ENCODE results near the gene TAS1R2. TPM values are rescaled to one million over a fixed set of nuclear protein-coding genes. Genes with fewer than 3 reads are reported as not detected.
"Not testable (repeated sequence)": the region's sequence is repeated elsewhere in the genome, so short reads cannot be mapped to it uniquely, and the experiment has no call there.

Gene TAS1R2
- total RNA-seq, 1 donor from 2014 or later: not detected

DNA sequence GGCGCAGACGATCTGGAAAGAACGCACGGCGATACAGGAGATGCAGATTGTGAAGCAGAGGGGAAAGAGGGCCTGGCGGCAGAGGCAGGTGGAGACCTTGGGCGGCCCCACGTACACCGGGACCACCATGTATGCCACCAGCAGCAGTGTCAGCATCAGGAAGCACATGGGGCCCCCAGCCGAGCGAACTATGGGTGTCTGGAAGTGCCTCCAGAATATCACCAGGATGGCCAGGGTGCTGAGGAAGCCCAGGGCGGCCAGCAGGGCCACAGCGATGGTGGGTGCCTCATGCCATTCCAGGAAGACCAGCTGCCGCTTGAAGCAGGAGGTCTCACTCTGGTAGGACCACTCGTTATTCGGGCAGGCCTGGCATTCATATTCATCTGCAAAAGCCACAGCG is 19.3 kb downstream of the TAS1R2 start:
- DNase-seq (no peak), ATAC-seq (no peak)
- intact Hi-C loops (cut with micrococcal nuclease): no loop called here

- no peak for ATAC-seq
- no peak for DNase-seq
- intact Hi-C loops (cut with micrococcal nuclease): no loop called here
These were observed 22.8 kb downstream of the TAS1R2 start for GRCh38 chr1:18836654-18837053.

DNA sequence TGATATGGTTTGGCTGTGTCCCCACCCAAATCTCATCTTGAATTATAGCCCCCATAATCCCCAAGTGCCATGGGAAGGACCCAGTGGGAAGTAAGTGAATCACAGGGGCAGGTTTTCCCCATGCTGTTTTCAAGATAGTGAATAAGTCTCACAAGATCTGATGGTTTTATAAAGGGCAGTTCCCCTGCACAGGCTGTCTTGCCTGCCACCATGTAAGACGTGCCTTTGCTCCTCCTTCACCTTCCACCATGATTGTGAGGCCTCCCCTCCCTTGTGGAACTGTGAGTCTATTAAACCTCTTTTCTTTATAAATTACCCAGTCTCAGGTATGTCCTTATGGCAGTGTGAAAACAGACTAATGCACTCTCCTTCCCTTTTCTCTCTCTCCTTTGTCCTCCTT is 27.1 kb downstream of the TAS1R2 start:
- DNase-seq; ATAC-seq; intact Hi-C loops (cut with micrococcal nuclease): not testable (repeated sequence)

DNA sequence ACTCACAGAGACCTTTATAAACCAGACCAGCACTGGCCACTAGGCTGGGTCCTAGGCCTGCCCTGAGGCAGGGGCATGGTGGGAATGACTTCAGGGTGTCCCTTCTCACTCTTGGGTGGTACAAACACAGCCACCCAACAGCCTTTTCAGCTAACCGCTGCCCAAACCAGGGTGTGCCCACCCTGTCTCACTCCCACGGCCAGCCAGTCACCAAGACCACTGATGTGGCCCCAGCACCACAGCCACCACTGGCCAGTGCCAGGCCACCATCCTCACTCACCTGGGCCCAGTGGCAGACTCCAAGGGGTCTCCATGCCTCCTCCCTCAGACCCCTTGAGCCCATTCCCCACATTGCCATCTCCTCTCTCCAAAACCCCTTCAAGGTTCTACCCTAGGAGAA is 27.8 kb downstream of the TAS1R2 start:
- intact Hi-C loops (cut with micrococcal nuclease): no loop called here

GRCh38 chr1:18830596-18830995 is 28.9 kb downstream of the TAS1R2 start:
- intact Hi-C loops (cut with micrococcal nuclease): no loop called here
- DNase-seq (no peak), ATAC-seq (no peak)

More for the DNA sequence above, 27.8 kb downstream of the TAS1R2 start:
- no peak for DNase-seq
- no peak for ATAC-seq

DNA sequence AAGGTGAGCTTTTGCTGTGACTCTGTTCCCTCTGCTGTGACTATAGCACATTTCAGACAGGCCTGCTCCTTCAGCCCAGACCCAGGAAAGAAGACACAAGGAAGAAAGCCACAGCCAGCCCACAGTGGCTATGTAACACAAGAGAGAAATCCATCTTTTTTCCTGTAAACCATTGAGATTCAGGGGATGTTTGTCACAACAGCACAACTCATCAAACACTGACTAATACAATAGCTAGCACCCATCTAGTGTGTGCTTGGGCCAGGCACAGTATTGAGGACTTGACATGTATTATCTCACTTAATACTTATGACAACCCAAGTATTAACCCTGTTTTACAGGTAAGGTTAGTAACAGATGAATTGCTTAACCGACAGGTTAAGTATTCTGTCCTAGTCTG is 29.8 kb downstream of the TAS1R2 start:
- intact Hi-C loops (cut with micrococcal nuclease): loop anchor here (10.0 kb wide), 1 partner anchor 235 kb away; no protein-coding TSS in a partner anchor
- no peak for ATAC-seq
- no peak for DNase-seq

DNA sequence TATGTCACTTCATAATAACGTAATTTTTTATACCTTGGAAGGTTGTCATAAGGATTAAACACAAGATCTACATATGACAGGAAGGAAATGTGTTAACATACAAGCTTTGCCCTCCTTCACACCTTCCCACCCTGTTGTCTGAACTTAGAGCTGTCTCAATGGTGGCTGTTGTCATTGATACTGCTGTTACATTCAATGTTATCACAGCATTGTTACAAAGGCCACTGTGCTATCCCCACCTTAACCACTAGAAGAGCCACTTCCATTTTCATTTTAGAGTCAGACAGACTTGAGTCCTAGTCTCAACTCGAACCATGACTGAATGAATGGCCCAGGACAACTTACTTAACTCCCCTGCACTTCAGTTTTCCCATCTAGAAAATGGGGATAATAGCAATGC is 31.2 kb downstream of the TAS1R2 start:
- DNase-seq (no peak), ATAC-seq (no peak)
- intact Hi-C loops (cut with micrococcal nuclease): loop anchor here (10.0 kb wide), 1 partner anchor 233 kb away; no protein-coding TSS in a partner anchor

DNA sequence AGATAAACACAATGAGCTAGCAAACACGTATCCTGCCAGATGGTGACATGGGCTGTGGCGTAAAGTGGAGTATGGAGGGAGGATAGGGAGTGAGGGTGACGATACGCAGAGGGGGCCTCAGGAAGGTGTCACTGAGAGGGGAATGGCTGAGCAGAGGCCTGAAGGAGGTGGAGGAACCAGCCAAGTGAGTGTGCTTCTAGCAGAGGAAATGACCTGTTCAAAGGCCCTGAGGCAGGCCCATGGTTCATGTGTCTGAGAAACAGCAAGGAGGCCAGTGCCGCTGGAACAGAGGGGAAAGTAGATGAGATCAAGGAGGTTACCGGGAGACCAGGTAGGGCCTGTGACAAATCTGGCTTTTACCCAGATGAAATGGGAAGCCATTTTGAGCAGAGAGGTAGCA is 36.0 kb downstream of the TAS1R2 start:
- ATAC-seq: no peak
- DNase-seq: no peak
- intact Hi-C loops (cut with micrococcal nuclease): loop anchor here (10.0 kb wide), 1 partner anchor 229 kb away; no protein-coding TSS in a partner anchor

DNA sequence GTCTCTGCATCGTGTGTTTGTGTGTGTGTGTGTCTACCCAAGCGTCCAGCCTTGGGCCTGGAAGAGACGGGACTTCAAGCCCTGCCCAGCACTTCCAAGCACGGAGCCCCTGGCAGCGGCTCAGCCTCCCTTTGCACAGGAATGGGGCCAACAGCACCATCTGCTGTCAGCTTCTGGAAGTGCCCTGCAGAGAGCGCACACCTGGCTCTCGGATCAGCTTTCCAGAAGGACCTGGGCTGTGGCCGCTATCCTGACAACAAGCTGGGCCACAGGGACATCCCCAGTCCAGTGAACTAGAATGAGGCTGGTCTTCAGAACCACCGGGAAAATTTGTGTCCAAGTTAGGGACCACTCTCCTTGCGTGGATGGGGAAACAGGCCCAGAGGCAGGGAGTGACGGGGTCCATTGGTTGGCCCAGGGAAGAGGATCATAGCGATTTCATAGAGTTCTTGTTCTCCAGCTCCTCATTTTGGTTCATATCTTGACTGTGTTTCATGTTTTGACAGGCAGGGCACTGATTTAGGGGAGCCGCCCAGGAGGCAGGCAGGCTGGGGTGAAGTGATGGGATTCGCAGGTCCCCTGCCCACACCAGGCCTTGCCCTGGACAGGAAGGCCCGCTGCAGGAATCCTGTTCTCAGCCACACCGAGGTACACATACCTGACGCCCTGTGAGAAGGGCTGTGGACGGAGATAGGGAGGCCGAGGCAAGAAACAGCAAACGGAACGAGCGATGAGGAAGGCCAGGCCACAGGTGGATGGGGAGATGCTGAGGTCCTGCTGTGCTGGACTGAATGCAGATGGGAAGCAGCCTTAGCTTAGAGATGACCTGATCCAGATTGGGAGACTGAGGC is 38.4 kb downstream of the TAS1R2 start:
- DNase-seq: peak; percentile 88
- ATAC-seq: peak; percentile 92
- intact Hi-C loops (cut with micrococcal nuclease): loop anchor here (10.0 kb wide), 1 partner anchor 226 kb away; no protein-coding TSS in a partner anchor

GRCh38 chr1:18819986-18820790 is 39.3 kb downstream of the TAS1R2 start:
- ATAC-seq (no peak), DNase-seq (no peak)
- intact Hi-C loops (cut with micrococcal nuclease): loop anchor here (10.0 kb wide), 1 partner anchor 225 kb away; no protein-coding TSS in a partner anchor

- no peak for ATAC-seq
- DNase-seq: no peak
- intact Hi-C loops (cut with micrococcal nuclease): no loop called here
These were observed 40.3 kb downstream of the TAS1R2 start for GRCh38 chr1:18819203-18819602.

DNA sequence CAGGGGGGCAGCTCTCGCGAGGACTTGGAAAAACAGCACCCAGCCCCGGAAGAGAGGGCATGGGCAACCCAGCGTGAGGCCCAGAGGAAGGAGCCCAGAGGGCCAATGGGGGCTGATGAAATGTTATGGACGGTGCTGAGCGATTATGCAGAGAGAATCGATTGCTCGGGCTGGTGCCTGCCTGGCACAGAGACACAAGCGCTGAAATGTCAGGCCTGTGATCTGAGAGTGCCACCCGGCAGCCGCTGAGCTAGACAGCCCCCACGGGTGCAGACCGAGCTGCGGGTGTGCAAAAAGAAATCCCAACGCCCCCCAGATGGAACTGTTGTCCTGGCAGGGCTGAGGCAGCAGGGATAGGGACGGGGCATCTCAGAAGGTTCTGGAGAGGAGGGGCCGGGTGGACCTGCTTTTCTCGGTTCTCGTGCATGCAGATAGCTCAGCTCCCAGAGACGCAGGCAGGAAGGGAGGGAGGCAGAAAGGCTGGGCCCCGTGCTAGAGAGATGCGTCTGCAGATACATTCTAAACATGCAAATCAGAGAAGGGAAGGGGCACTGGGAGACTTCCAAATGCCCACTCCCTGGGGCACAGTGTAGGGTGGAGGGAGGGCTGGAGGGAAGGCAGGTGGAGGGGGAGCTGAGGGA is 41.5 kb downstream of the TAS1R2 start:
- DNase-seq (no peak), ATAC-seq (no peak)
- intact Hi-C loops (cut with micrococcal nuclease): no loop called here

GRCh38 chr1:18817316-18817715 is 42.1 kb downstream of the TAS1R2 start:
- DNase-seq (no peak), ATAC-seq (no peak)
- intact Hi-C loops (cut with micrococcal nuclease): no loop called here

- DNase-seq: no peak
- no peak for ATAC-seq
- intact Hi-C loops (cut with micrococcal nuclease): no loop called here
These were observed 42.7 kb downstream of the TAS1R2 start for GRCh38 chr1:18816808-18817207.

- DNase-seq (no peak), ATAC-seq (no peak)
- intact Hi-C loops (cut with micrococcal nuclease): no loop called here
These were observed 44.5 kb downstream of the TAS1R2 start for GRCh38 chr1:18814874-18815531.

- no peak for ATAC-seq
- intact Hi-C loops (cut with micrococcal nuclease): no loop called here
- no peak for DNase-seq
These were observed 45.0 kb downstream of the TAS1R2 start for GRCh38 chr1:18814425-18814824.

DNA sequence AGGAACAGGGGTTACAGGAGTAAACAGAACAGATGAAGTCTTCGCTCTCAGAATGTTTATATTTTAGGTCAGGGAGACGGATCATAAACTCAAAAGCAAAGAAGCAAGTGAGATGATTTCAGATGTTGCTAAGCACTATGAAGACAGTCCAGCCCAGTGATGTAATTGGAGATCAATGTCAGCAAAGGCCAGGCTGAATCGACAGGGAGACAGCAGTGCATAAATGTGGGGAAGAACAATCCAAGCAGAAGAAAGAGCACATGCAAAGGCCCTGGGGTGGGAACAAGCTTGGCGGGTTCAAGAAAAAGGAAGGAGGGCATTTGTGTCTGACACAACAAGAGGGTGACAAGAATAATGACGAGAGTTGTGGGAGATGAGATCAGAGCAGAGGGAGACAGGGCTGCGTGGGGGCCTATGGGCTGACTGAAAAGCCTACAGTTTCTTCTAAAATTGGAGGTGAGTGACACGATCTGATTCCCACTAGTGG is 47.0 kb downstream of the TAS1R2 start:
- no peak for ATAC-seq
- intact Hi-C loops (cut with micrococcal nuclease): no loop called here
- DNase-seq: no peak

GRCh38 chr1:18811733-18812452 is 47.6 kb downstream of the TAS1R2 start:
- intact Hi-C loops (cut with micrococcal nuclease): no loop called here
- no peak for ATAC-seq
- DNase-seq: no peak

Measured in left ventricle myocardium superior (tissue), 1 donor.